Hepatocyte (in vitro differentiated cells): ENCODE data around the gene SLC7A5.

Source experiments
- CTCF ChIP-seq: fragments of 200-600 bp; sonication (generic); IDR thresholded peaks from 2 replicates; pipeline ENCODE4 v1.5.1; 2016; ENCODE audit warnings: antibody characterized with exemption, mild to moderate bottlenecking; ENCODE audit not compliant: poor library complexity
- EZH2 ChIP-seq: fragments of 200-600 bp; sonication (generic); IDR thresholded peaks from 2 replicates; pipeline ENCODE4 v1.6.1; 2016; ENCODE audit warnings: antibody characterized with exemption, mild to moderate bottlenecking, borderline replicate concordance

GRCh38 chr16:87794485-87795078 is 74.7 kb downstream of the SLC7A5 start:
- TF ChIP-seq EZH2 (no peak), CTCF (no peak)
